Measurements from ENCODE around the gene GPRC5D. TPM values are rescaled to one million over a fixed set of nuclear protein-coding genes. Genes with fewer than 3 reads are reported as not detected.

GPRC5D gene
- total and polyA plus RNA-seq, 2 experiments from 2014 or later: 0.35 TPM; not detected in 1

GRCh38 chr12:12922978-12923377, 29.0 kb downstream of the GPRC5D start:
- Histone ChIP-seq H3K4me1 (ENCODE audit: low read depth) (no peaks in the 10 kb centered on the region), H3K36me3 (no peaks in the 10 kb centered on the region), H3K27me3 (no peaks in the 10 kb centered on the region), H3K9me3 (ENCODE audit: low read depth) (no peaks in the 10 kb centered on the region), H3K27ac (no peak overlapping the region), H3K4me3 (no peak overlapping the region)
- no peak for DNase-seq (ENCODE audit: low read depth in 1 of 2, low spot score in 1 of 2)
- no peak for TF ChIP-seq CTCF (IDR thresholded peaks at IDR 0.05; ENCODE audit: low read depth, low read length)

- no peaks in the 10 kb centered on the region for H3K27me3 ChIP-seq
- no peaks in the 10 kb centered on the region for H3K36me3 ChIP-seq
- H3K4me3 ChIP-seq: no peak overlapping the region
- H3K9me3 ChIP-seq (ENCODE audit: low read depth): no peaks in the 10 kb centered on the region
- DNase-seq (ENCODE audit: low read depth in 1 of 2, low spot score in 1 of 2): peak in 1 of 2 donors; percentile 65
- H3K4me1 ChIP-seq (ENCODE audit: low read depth): no peaks in the 10 kb centered on the region
- no peak for TF ChIP-seq CTCF (IDR thresholded peaks at IDR 0.05; ENCODE audit: low read depth, low read length)
- H3K27ac ChIP-seq: no peak overlapping the region
These were observed 29.8 kb downstream of the GPRC5D start for GRCh38 chr12:12922191-12922616.

GRCh38 chr12:12919666-12920435, 32.1 kb downstream of the GPRC5D start:
- no peak overlapping the region for H3K27ac ChIP-seq
- no peak for DNase-seq (ENCODE audit: low read depth in 1 of 2, low spot score in 1 of 2)
- H3K4me1 ChIP-seq (ENCODE audit: low read depth): no peaks in the 10 kb centered on the region
- no peaks in the 10 kb centered on the region for H3K9me3 ChIP-seq (ENCODE audit: low read depth)
- no peak for TF ChIP-seq CTCF (IDR thresholded peaks at IDR 0.05; ENCODE audit: low read depth, low read length)
- H3K36me3 ChIP-seq: no peaks in the 10 kb centered on the region
- no peak overlapping the region for H3K4me3 ChIP-seq
- no peaks in the 10 kb centered on the region for H3K27me3 ChIP-seq

GRCh38 chr12:12918781-12919389, 33.1 kb downstream of the GPRC5D start:
- no peak for DNase-seq (ENCODE audit: low read depth in 1 of 2, low spot score in 1 of 2)
- Histone ChIP-seq H3K27ac (no peak overlapping the region), H3K27me3 (no peaks in the 10 kb centered on the region), H3K9me3 (ENCODE audit: low read depth) (no peaks in the 10 kb centered on the region), H3K4me1 (ENCODE audit: low read depth) (peaks cover 7% of the 10 kb centered on the region), H3K36me3 (no peaks in the 10 kb centered on the region), H3K4me3 (no peak overlapping the region)
- no peak for TF ChIP-seq CTCF (IDR thresholded peaks at IDR 0.05; ENCODE audit: low read depth, low read length)

- H3K27me3 ChIP-seq: no peaks in the 10 kb centered on the region
- no peaks in the 10 kb centered on the region for H3K9me3 ChIP-seq (ENCODE audit: low read depth)
- H3K36me3 ChIP-seq: no peaks in the 10 kb centered on the region
- H3K4me1 ChIP-seq (ENCODE audit: low read depth): peaks cover 20% of the 10 kb centered on the region
- no peak overlapping the region for H3K27ac ChIP-seq
- DNase-seq (ENCODE audit: low read depth in 1 of 2, low spot score in 1 of 2): no peak
- no peak for TF ChIP-seq CTCF (IDR thresholded peaks at IDR 0.05; ENCODE audit: low read depth, low read length)
- no peak overlapping the region for H3K4me3 ChIP-seq
These were observed 34.5 kb downstream of the GPRC5D start for GRCh38 chr12:12917517-12917916.
